GM19025 (cell line): ENCODE results near the gene CDK5.
A peak's percentile ranks its signal among the peaks of the same experiment; 100 is the strongest.

Source experiments
- ATAC-seq: cut with Tn5 transposase; IDR thresholded peaks from one replicate; pipeline ENCODE4 v1.9.1; 2021; ENCODE audit warnings: mild to moderate bottlenecking, low read depth, moderate library complexity; ENCODE audit not compliant: unreplicated experiment

Gene CDK5

DNA sequence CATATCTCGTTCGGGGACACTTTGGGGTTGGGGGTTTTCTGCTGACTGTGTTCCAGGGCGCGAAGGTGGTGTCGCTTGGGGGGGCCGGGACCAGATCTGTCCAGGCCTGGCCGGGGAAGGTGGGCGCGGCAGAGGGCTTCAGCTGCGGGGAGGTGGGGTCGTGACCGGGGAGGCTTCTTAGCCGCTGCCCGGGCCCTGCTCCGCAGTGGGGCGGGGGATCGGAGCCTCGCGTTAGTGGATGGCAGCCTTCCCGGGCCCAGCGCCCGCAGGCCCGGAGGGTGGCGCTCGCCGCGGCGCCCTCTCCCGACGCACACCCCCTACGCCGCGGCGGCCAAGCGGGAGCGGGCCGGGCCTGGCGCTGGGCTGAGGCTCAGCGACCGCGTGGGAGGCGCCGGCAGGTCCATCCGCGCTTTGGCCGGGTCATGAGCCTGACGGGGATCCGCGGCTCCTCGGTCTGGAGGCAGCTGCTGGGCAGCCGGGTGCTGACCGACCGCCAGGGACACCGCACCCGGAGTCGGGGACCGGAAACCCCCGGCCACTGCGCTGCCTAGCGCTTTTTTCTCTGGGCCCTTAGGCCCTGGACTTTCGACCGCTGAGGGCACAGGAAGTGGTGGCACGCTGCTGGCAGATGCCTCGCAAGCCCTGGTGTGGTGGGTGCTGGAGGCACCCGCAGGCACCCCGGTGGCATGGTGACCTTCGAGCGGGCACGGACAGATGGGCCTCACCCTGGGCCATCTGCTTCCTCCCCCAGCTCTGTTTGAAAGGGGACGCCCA lies 29.7 kb upstream of the CDK5 start:
- ATAC-seq, result no peak

GRCh38 chr7:151086802-151087244 lies 29.1 kb upstream of the CDK5 start:
- ATAC-seq, result no peak

- peak; percentile 42 for ATAC-seq
These were observed 28.3 kb upstream of the CDK5 start, which contains the start of gene AGAP3 for GRCh38 chr7:151085691-151086620. Gene AGAP3 (plus strand): TSS chr7:151086475. CDS start chr7:151086742, 267 bp downstream.

DNA sequence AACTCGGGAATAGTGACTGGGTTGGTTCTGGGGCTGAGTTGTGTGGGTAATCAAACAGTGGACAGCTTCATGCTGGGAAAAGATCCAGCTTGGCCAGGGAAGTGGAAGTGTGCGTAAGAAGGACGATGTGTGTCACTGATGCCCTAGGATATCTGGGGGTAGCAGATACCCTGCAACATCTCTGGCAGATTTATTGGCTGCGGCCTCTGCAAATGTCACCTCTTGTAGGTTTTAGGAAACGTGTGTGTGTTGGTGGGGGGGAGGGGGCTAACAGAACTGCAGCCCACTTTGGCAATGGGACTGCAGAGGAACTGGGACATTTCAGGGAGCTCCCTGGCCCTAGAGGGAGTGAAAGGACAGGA lies 27.6 kb upstream of the CDK5 start:
- no peak for ATAC-seq

DNA sequence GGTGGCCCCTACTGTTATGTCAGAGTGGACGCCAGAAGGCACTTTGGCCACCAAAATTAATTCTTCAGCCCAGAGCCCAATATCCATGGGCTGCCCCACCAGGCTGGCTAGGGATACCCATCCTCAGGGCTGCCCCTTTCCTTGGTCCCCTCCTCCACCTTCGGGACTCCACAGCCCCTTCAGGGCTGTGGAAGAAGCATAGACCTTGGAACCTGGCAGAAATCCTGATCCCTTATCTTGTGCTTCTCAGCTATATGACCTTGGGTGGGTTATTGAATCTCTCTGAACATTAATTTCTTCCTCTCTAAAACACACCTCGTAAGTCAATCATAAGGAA lies 26.1 kb upstream of the CDK5 start:
- ATAC-seq, result no peak

GRCh38 chr7:151083071-151083823 lies 25.6 kb upstream of the CDK5 start, which contains the start of gene TMUB1:
Gene TMUB1 (minus strand): TSS chr7:151083493. CDS start chr7:151082563, 930 bp downstream.
- ATAC-seq, result peak; percentile 41

DNA sequence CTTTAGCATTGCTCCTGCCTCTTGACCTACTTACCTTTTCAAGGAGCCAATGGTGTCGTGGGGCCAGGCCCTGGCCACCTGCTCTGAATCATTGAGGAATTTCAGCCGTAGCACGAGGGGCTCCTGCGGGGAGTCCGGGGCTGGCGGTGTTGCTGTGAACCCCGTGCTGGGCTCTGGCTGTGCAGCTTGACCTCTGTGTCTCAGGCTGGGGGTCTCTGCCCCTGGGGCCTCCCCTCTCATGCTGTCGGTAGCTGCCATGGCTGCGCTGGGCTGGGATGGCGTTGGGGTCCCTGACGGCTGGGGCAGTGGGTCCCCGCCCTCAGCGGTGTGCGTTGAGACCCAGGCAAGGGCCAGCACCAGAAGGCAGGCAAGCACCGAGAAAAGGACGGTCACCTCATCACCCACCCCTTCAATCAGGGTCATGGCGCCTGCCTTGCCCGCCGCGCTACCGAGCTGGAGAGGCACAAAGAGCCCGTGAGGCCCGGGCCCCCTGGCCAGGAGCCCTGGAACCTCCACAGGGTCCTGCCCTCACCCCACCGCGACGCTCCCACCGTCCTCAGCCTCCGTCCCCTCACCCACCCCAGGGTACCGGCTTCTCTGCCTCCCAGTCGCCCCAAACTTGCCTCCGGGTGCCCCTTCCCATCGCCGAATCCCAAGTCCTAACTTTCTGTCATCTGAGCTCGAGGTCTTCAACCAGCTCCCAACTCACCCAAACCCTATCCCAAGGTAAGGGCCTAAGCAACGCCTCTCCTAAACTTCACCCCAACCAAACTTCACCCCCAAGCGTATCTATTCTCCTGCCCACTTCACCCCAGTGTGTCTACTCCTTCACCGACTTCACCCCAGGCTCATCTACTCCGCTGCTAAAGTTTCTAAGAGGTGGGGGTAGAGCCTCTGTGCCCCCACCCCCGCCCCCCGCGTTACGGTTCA lies 24.7 kb upstream of the CDK5 start:
- ATAC-seq, result no peak

- no peak for ATAC-seq
These were observed 23.7 kb upstream of the CDK5 start for GRCh38 chr7:151081170-151082101.

DNA sequence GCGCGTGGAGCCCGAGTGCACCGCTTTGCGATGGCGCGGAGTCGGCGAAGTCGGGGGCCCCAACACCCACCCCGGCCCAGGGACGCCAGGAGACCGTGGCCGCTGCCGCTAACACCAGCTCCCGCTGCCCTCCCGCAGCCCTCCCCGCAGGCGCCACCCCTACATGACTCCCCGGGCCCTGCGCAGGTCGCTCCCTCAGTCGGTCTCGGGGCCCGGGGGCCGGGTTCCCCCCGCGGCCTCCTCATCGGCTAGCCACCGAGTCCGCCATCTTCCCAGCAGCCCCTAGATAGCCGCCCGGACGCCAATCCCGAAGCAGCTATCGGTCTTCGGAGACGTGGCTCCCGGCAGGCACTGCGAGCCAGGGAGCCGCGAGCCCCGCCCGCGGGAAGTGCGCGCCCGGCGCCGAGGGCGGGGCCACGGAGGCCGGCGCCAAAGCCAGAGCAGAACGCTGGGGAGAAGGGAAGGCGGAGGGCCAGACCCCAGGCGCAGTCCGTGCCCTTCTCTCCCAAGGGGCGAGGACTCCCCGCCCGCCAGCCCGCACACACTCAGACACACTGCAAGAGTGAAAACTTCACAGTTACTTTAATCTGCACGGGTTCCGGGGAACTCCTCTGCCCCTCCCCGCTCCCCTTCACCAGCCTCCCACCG lies 22.9 kb upstream of the CDK5 start, which contains the start of gene FASTK:
Gene FASTK, minus strand, starts transcription at position 288 of the 648 bp plus-strand sequence. Its CDS starts 43 bp downstream, at position 245.
- peak; percentile 79 for ATAC-seq

GRCh38 chr7:151080067-151080521 lies 22.4 kb upstream of the CDK5 start:
- ATAC-seq, result peak; percentile 2

GRCh38 chr7:151079199-151079910 lies 21.7 kb upstream of the CDK5 start:
- ATAC-seq, result no peak

- ATAC-seq, result no peak
These were observed 20.7 kb upstream of the CDK5 start for GRCh38 chr7:151078233-151079040.

GRCh38 chr7:151077705-151078232 lies 20.1 kb upstream of the CDK5 start:
- no peak for ATAC-seq

DNA sequence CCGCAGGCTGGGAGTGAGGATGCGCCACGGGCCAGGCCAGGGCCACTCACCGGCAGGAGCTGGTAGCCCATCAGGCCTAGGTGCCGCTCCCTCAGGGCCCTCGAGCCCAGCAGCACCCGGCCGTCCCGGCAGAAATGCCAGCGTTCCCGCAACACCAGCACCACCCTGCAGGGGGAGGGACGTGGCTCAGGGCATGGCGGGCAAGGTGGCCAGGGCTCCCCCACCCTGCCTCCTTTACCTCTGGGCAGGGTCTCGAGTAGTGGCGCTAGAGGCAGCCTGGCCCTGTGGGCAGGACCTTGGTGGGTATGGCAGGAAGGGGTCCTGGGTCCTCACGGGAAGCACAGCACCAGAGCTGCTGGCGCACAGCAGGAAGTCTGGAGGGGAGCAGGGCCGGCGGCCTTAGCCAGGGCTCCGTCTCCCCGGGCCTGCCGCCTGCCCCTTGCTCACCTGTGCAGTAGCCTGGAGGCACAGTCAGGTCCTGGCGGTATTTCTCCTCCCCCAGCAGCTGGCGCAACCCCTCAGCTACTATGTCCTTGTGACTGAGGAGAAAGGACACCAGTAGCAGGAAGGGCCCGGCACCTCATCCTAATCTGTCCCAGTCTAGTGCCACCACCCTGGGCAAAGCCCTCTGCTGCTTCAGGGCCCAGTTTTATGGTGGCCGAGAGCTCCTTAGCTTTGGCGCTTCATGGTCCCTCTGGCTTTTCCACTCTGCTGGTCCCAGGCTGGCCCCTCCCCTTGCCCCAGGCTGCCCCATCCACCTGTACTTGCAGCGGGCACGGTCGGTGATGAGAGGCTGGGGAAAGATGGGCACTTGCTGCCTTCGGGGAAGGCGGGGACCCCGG lies 19.4 kb upstream of the CDK5 start:
- no peak for ATAC-seq

- no peak for ATAC-seq
These were observed 18.3 kb upstream of the CDK5 start for GRCh38 chr7:151075978-151076426.
